Gastroesophageal sphincter (tissue), 3 donors: ENCODE measurements around the gene KIRREL2.

Experiments
- POLR2A ChIP-seq, 2 donors: fragments of 450-650 bp; IDR thresholded peaks; one replicate each; pipeline ENCODE4 v1.6.1; 2017; ENCODE audit warnings: antibody characterized with exemption in 2 of 2, mild to moderate bottlenecking in 2 of 2, moderate library complexity in 1 of 2
- TF ChIP-seq, protein P1 (sequence below), 4 experiments: fragments of 200-600 bp in 2 of 4; fragments of 450-650 bp in 2 of 4; sonication (generic) in 1 of 4; IDR thresholded peaks; one replicate each; pipeline ENCODE4 v1.5.1; 2017 to 2019; ENCODE audit warnings: antibody characterized with exemption in 4 of 4, mild to moderate bottlenecking in 2 of 4, moderate library complexity in 2 of 4

DNA sequence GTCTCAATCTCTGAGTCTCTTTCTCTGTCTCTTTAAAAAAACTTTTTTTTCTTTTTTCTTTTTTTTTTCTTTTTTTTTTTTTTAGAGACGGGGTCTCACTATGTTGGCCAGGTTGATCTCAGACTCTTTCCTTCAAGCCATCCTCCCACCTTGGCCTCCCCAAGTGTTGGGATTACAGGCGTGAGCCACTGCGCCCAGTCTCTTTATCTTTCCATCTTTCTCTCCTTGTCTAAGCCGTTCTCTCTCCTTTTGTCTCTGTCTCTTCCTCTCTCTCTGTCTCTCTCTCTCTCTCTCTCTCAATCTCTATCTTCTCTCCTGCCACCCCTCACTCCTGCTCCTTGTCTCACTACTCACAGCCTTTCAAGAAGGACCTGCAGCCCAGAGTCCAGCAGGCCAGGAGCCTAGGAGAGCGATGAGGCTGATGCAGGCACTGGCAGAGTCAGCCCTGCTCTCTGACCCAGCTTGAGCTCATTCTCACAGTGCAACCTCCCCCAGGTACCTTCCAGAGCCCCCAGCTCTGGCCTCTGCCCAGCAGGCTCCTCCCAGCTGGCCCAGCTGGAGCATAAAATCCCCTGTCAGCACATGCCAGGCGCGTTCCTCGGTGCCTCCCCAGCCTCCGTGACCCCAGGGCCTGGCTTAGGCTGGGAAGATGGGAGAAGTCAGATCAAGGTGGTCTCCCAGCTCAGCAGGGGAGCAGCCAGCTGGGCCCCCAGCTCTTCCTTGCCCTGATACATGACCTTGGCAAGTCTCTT, 4.5 kb upstream of the KIRREL2 start, which contains the start of gene NPHS1:
- TF ChIP-seq, protein P1, sequence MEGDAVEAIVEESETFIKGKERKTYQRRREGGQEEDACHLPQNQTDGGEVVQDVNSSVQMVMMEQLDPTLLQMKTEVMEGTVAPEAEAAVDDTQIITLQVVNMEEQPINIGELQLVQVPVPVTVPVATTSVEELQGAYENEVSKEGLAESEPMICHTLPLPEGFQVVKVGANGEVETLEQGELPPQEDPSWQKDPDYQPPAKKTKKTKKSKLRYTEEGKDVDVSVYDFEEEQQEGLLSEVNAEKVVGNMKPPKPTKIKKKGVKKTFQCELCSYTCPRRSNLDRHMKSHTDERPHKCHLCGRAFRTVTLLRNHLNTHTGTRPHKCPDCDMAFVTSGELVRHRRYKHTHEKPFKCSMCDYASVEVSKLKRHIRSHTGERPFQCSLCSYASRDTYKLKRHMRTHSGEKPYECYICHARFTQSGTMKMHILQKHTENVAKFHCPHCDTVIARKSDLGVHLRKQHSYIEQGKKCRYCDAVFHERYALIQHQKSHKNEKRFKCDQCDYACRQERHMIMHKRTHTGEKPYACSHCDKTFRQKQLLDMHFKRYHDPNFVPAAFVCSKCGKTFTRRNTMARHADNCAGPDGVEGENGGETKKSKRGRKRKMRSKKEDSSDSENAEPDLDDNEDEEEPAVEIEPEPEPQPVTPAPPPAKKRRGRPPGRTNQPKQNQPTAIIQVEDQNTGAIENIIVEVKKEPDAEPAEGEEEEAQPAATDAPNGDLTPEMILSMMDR (IDR thresholded peaks at IDR 0.05), result no peak
- TF ChIP-seq POLR2A (IDR thresholded peaks at IDR 0.05), result no peak
